Stimulated activated CD4-positive, alpha-beta T cell treated with anti-CD3 and anti-CD28 coated beads, Interleukin-1b, Interleukin-23, amount 100 ng/mL, for 1 hour (primary cell): Measurements from ENCODE around the gene CNNM4.

Source experiments
- DNase-seq, 2 donors: peaks; one replicate each; pipeline ENCODE4 v3.0.0-alpha.2; 2020; ENCODE audit warnings: low read depth in 2 of 2

Gene CNNM4

DNA sequence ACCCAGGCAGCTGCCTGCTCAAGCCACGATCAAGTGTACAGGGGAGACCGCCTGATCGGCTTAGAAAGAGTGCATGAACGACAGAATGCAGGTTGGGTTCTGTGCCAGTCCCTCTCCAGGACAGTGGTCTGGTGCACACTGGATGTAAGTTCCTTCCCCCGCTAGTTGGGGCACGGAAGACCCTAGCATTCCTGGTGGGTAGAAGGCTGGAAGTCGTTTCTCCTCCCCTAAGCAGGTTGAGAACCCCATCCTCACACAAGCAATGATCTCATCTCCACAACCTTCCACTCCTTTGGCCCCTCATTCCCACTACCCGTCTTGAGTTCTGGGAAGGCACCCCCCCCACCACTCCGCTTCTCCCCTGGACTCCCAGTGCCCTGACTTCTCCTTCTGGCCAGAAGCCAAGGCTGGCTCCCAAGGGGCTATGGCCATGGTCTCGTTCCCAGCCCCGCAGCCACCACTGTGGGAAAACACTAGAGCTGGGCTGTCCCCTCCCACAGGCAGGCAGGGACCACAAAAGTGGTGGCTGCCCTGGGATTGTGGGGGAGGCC is 98.5 kb downstream of the CNNM4 start:
- no peak for DNase-seq

DNA sequence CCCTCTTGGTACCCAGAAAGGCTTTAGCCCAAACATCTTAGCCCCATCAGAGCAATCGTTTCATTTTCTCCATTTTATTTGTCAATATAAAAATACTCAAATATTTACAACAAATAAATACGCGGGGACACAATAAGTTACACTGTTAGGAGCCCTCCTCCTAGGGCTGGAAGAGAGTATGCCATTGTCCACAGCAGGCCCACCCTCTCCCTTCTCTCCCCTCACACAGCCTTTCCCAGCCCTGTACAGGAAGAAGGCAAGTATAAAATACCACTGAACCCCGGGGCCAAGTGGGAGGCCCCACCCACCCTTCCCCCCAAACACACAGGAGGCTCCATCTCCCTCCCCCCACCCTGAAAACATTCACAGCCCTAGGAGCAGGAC is 99.0 kb downstream of the CNNM4 start:
- DNase-seq: no peak

DNA sequence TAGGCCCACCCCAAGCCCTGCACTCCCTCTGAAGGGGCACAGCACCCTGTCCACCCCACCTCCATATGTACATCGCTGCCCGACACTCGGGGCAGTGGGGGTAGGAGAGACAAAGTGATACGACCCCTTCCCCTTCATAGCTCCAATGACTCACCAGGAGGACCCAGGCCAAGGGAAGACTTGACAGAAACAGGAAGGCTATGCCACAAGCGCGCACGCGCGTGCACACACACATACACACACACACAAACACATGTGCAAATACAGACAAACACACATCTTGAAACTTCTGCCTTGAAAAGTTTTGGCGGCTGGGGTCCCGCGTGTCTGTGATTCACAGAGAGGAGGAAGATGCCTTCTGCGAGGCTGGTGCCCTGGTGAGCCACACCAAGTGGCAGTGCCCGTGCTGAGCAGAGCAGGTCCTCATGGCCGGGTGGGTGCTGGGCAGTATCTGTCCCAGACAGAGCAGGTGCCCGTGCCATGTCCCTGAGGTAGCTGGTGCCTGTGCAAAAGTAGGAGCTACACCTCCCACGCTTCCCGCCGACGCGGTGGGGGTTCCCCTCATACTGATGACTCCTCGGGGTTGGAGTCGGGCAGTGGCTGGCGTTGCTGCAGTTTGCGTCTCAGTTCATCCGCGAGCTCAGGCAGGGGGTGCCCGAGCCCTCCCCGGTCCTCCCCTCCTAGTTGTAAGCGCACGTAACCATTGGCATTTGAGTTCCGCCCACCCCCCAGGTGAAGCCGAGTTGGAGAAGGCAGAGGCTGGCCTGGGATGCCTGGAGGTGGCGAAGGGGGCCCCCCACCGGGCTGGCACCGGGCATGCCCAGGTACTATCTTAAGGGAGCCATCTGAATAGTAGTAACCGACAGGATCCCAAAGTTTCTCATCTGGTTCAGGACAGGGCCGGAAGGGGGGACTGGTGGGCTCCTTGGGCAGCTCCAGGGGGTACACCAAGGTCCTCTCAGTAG is 99.6 kb downstream of the CNNM4 start:
- DNase-seq: no peak

DNA sequence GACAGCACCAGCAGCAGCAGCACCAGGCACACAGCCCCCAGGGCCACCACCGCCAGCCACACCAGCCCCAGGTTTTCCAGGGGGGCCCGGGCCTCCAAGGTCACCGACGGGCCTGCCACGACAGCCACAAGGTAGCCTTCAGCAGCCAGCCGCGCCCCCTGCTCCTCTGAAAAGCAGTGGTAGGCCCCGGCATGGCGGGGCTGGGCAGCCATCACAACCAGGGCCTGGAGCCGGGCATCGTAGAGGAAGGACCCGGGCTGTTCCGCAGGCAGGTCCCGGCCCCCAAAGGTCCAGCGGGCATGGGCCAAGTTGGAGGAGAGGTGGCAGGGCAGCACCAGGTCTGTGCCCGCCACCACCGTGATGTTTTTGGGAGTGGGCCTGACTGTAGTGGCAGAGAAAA is 100.4 kb downstream of the CNNM4 start:
- no peak for DNase-seq
